ENCODE measurements around the gene ADAP2. TPM values are rescaled to one million over a fixed set of nuclear protein-coding genes. Genes with fewer than 3 reads are reported as not detected.
A peak's percentile ranks its signal among the peaks of the same experiment; 100 is the strongest.

Gene ADAP2
- total and polyA plus RNA-seq, 5 experiments from 2014 or later, result 0.11 to 3.6 (median 2.1) TPM; not detected in 1

- Mint-ChIP-seq H3K27me3 (peaks cover 0 to 2% (median 0%) of the 10 kb centered on the region in 5 donors), H3K4me1 (peaks cover 0 to 6% (median under 1%) of the 10 kb centered on the region in 4 donors), H3K27ac (no peak overlapping the region), H3K36me3 (peaks cover 0 to 11% (median 2%) of the 10 kb centered on the region in 3 donors), H3K9me3 (no peaks in the 10 kb centered on the region), H3K4me3 (no peak overlapping the region)
- POLR2A ChIA-PET, result no interaction called here
- ATAC-seq, result no peak
- DNase-seq, result no peak
Measured at GRCh38 chr17:30982855-30983254, 61.1 kb downstream of the ADAP2 start.

GRCh38 chr17:30990458-30990857, 68.7 kb downstream of the ADAP2 start:
- DNase-seq, result no peak
- Mint-ChIP-seq H3K4me1 (peaks cover 0 to 2% (median 0%) of the 10 kb centered on the region in 4 donors), H3K9me3 (no peaks in the 10 kb centered on the region), H3K36me3 (peaks cover 0 to 16% (median 0%) of the 10 kb centered on the region in 3 donors), H3K4me3 (no peak overlapping the region), H3K27me3 (no peaks in the 10 kb centered on the region), H3K27ac (no peak overlapping the region)
- no peak for ATAC-seq
- POLR2A ChIA-PET, result no interaction called here

DNA sequence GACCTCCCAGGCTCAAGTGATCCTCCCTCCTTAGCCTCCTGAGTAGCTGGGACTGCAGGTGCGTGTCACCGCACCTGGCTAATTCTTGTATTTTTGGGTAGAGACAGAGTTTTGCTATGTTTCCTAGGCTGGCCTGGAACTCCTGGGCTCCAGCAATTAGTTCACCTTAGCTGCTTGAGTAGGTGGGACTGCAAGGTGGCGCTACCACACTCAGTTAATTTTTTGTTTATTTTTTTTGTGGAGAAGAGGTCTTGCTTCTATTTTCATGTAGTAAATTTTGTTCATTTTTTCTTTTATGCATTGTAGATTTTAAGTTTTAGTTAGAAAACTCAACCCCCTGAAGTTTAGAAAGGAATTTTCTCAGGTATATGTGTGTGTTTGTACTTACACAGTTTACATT, 70.8 kb downstream of the ADAP2 start:
- Mint-ChIP-seq H3K27me3 (no peaks in the 10 kb centered on the region), H3K36me3 (peaks cover 0 to 24% (median 4%) of the 10 kb centered on the region in 3 donors), H3K27ac (no peak overlapping the region), H3K4me1 (peaks cover 0 to 2% (median 0%) of the 10 kb centered on the region in 4 donors), H3K4me3 (no peak overlapping the region), H3K9me3 (no peaks in the 10 kb centered on the region)
- POLR2A ChIA-PET, result no interaction called here
- DNase-seq, result no peak
- ATAC-seq, result no peak

GRCh38 chr17:30995347-30995746, 73.6 kb downstream of the ADAP2 start:
- Mint-ChIP-seq H3K4me1 (no peaks in the 10 kb centered on the region), H3K27me3 (no peaks in the 10 kb centered on the region), H3K4me3 (no peak overlapping the region), H3K36me3 (peaks cover 0 to 35% (median 12%) of the 10 kb centered on the region in 3 donors), H3K27ac (no peak overlapping the region), H3K9me3 (no peaks in the 10 kb centered on the region)
- ATAC-seq (no peak), DNase-seq (no peak)
- POLR2A ChIA-PET, result no interaction called here

DNA sequence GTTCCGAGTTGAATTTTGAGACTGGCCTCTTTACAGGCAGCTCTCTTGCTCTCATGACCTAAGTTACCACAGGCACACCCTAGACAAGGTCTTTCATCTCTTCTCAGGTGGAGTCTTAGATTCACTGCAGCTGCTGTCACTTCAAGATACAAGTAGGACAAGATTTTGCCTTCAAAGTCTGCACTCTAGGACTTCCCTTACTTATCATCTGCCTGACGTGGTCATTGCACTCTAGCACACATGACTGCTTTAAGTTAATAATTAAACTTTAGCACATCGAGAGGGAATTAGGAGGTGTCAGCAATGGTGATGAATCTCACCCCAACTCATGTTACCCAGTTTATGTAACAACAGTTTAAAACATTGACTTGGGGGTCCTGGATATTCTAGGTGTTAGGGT, 74.7 kb downstream of the ADAP2 start:
- no peaks in the 10 kb centered on the region for H3K9me3 Mint-ChIP-seq
- POLR2A ChIA-PET, result no interaction called here
- no peak overlapping the region for H3K27ac Mint-ChIP-seq
- ATAC-seq (no peak), DNase-seq (no peak)
- H3K4me1 Mint-ChIP-seq, result no peaks in the 10 kb centered on the region
- H3K27me3 Mint-ChIP-seq, result no peaks in the 10 kb centered on the region
- H3K4me3 Mint-ChIP-seq, result no peak overlapping the region
- peaks cover 0 to 31% (median 12%) of the 10 kb centered on the region in 3 donors for H3K36me3 Mint-ChIP-seq

- no peak for ATAC-seq
- no peaks in the 10 kb centered on the region for H3K4me1 Mint-ChIP-seq
- H3K4me3 Mint-ChIP-seq, result no peak overlapping the region
- no peaks in the 10 kb centered on the region for H3K9me3 Mint-ChIP-seq
- no peak for DNase-seq
- H3K36me3 Mint-ChIP-seq, result peaks cover 0 to 37% (median 14%) of the 10 kb centered on the region in 3 donors
- H3K27me3 Mint-ChIP-seq, result no peaks in the 10 kb centered on the region
- H3K27ac Mint-ChIP-seq, result peak overlapping the region in 1 of 10 donors; percentile 60
- POLR2A ChIA-PET, result no interaction called here
Measured at GRCh38 chr17:30997270-30997669, 75.5 kb downstream of the ADAP2 start.

DNA sequence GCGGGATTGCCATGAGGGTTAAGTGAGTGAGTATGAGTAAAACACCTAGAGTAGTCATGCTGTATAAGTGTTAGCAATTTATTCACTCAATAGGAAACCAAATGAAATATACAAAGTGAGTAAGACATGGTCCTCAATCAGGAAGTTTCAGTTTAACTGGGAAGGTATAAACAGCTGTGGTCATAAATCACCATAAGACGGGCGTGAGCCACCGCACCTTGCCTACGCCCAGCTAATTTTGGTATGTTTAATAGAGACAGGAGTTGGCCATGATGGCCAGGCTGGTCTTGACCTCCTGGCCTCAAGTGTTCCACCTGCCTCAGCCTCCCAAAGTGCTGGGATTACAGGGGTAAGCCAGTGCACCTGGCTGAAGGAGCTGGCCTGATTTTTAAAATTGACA, 76.1 kb downstream of the ADAP2 start:
- H3K27me3 Mint-ChIP-seq, result no peaks in the 10 kb centered on the region
- H3K27ac Mint-ChIP-seq, result no peak overlapping the region
- POLR2A ChIA-PET, result no interaction called here
- H3K4me1 Mint-ChIP-seq, result no peaks in the 10 kb centered on the region
- no peak overlapping the region for H3K4me3 Mint-ChIP-seq
- DNase-seq (no peak), ATAC-seq (no peak)
- H3K9me3 Mint-ChIP-seq, result no peaks in the 10 kb centered on the region
- peaks cover 0 to 37% (median 14%) of the 10 kb centered on the region in 3 donors for H3K36me3 Mint-ChIP-seq

DNA sequence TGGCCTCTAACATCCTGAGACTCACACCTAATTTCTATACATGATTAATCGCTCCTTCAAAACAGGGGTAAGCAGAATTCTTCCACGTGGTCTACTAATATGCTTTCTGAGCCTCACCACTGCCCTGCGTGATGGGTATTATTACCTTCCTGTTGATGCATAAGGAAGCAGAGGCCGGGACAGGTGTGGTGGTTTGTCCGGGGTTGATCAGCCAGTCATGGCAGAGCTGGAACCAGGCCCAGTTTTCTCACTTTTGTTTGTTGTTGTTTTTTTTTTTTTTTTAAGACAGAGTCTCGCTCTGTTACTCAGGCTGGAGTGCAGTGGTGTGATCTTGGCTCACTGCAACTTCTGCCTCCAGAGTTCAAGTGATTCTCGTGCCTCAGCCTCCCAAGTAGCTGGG, 80.3 kb downstream of the ADAP2 start:
- Mint-ChIP-seq H3K27ac (no peak overlapping the region), H3K36me3 (peaks cover 9 to 32% (median 10%) of the 10 kb centered on the region in 3 donors)

GRCh38 chr17:31003225-31003866, 81.6 kb downstream of the ADAP2 start:
- peaks cover 0 to 6% (median 2%) of the 10 kb centered on the region in 9 donors for H3K9me3 Mint-ChIP-seq
- DNase-seq (no peak), ATAC-seq (no peak)
- H3K4me1 Mint-ChIP-seq, result peaks cover 3 to 13% (median 5%) of the 10 kb centered on the region in 4 donors
- H3K4me3 Mint-ChIP-seq, result no peak overlapping the region
- POLR2A ChIA-PET, result interaction anchor here (0.6 kb wide), 1 partner anchor 79 kb away, joined by 3 read pairs; no protein-coding TSS in a partner anchor
- H3K27ac Mint-ChIP-seq, result no peak overlapping the region
- H3K27me3 Mint-ChIP-seq, result peaks cover 0 to 7% (median 3%) of the 10 kb centered on the region in 5 donors
- H3K36me3 Mint-ChIP-seq, result peaks cover 9 to 22% (median 10%) of the 10 kb centered on the region in 3 donors

More for the DNA sequence above, 80.3 kb downstream of the ADAP2 start:
- POLR2A ChIA-PET, result no interaction called here
- Mint-ChIP-seq H3K27me3 (peaks cover 0 to 7% (median 0%) of the 10 kb centered on the region in 5 donors), H3K4me1 (peaks cover 0 to 3% (median 0%) of the 10 kb centered on the region in 4 donors), H3K9me3 (peaks cover 0 to 6% (median 2%) of the 10 kb centered on the region in 9 donors), H3K4me3 (no peak overlapping the region)
- no peak for DNase-seq
- no peak for ATAC-seq

GRCh38 chr17:31004160-31004559, 82.4 kb downstream of the ADAP2 start:
- POLR2A ChIA-PET, result interaction anchor here (0.6 kb wide), 1 partner anchor 80 kb away, joined by 3 read pairs; no protein-coding TSS in a partner anchor
- peak overlapping the region in 2 of 10 donors; percentile 49 to 56 for H3K27ac Mint-ChIP-seq
- H3K9me3 Mint-ChIP-seq, result peaks cover 0 to 6% (median 2%) of the 10 kb centered on the region in 9 donors
- H3K4me3 Mint-ChIP-seq, result no peak overlapping the region
- DNase-seq (no peak), ATAC-seq (no peak)
- peaks cover 0 to 7% (median 3%) of the 10 kb centered on the region in 5 donors for H3K27me3 Mint-ChIP-seq
- H3K4me1 Mint-ChIP-seq, result peaks cover 6 to 19% (median 8%) of the 10 kb centered on the region in 4 donors
- H3K36me3 Mint-ChIP-seq, result peaks cover 7 to 16% (median 9%) of the 10 kb centered on the region in 3 donors

GRCh38 chr17:31007695-31008373, 86.1 kb downstream of the ADAP2 start:
- H3K4me3 Mint-ChIP-seq, result peak overlapping the region; percentile 68 to 97 (median 88)
- H3K36me3 Mint-ChIP-seq, result peaks cover 0 to 9% (median 2%) of the 10 kb centered on the region in 3 donors
- H3K9me3 Mint-ChIP-seq, result peaks cover 0 to 6% (median 2%) of the 10 kb centered on the region in 9 donors
- ATAC-seq, result no peak
- H3K27ac Mint-ChIP-seq, result peak overlapping the region in 6 of 10 donors; percentile 27 to 88 (median 48)
- POLR2A ChIA-PET, result interaction anchor here (0.7 to 1.5 kb wide), 4 partner anchors 37 to 893 kb away, joined by 3 to 6 read pairs (median 5); partner anchors contain the start of genes RNF135 and UTP6
- H3K4me1 Mint-ChIP-seq, result peaks cover 8 to 27% (median 10%) of the 10 kb centered on the region in 4 donors
- peaks cover 3 to 10% (median 7%) of the 10 kb centered on the region in 5 donors for H3K27me3 Mint-ChIP-seq
- DNase-seq, result peak in 1 of 10 donors; percentile 7

DNA sequence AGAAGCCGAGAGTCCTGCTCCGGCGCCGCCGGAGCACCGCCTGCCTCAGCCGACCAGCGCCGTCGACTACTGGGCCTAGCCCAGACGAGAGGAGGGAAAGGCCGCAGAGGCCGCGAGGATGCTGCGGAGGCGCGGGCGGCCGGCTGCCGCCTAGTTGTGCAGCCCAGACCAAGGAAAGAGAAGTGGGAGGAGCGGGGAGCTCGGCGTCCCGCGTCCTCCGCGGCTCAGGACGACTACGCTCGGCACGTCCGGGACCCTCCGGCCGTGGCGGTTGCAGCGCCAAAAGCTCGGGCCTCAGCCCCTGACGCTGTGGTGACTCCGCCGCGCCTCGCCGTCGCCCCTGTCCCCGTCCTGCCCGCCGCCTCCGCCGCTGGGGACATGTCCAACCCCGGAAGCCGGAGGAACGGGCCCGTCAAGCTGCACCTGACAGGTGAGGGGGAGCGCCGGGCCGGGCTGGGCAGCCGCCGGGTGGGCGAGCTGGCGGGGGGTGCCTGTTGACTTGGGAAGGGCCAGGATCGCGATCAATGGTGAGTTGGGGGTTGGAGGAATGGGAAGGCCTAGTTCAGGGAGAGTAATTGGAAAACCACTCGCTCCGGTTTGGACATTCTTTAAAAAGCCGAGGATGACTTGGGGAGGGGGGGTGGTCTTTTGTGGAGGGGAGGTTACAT, 86.8 kb downstream of the ADAP2 start:
- peak overlapping the region; percentile 83 to 97 (median 88) for H3K4me3 Mint-ChIP-seq
- H3K27ac Mint-ChIP-seq, result peak overlapping the region; percentile 23 to 89 (median 81)
- peaks cover 8 to 27% (median 10%) of the 10 kb centered on the region in 4 donors for H3K4me1 Mint-ChIP-seq
- POLR2A ChIA-PET, result interaction anchor here (0.5 to 1.5 kb wide), 4 partner anchors 38 to 1461 kb away, joined by 3 to 6 read pairs (median 4); partner anchors contain the start of genes RNF135 and UTP6
- ATAC-seq (peak; percentile 80 to 84), DNase-seq (peak; percentile 16 to 68 (median 38))
- H3K36me3 Mint-ChIP-seq, result peaks cover 0 to 9% (median 2%) of the 10 kb centered on the region in 3 donors
- H3K27me3 Mint-ChIP-seq, result peaks cover 3 to 14% (median 7%) of the 10 kb centered on the region in 5 donors
- peaks cover 0 to 6% (median 2%) of the 10 kb centered on the region in 9 donors for H3K9me3 Mint-ChIP-seq
